ENCODE results near the gene WFIKKN1. TPM values are rescaled to one million over a fixed set of nuclear protein-coding genes. Genes with fewer than 3 reads are reported as not detected.
A peak's percentile ranks its signal among the peaks of the same experiment; 100 is the strongest.

Gene WFIKKN1
- total RNA-seq, 1 donor from 2014 or later = 1.5 TPM

DNA sequence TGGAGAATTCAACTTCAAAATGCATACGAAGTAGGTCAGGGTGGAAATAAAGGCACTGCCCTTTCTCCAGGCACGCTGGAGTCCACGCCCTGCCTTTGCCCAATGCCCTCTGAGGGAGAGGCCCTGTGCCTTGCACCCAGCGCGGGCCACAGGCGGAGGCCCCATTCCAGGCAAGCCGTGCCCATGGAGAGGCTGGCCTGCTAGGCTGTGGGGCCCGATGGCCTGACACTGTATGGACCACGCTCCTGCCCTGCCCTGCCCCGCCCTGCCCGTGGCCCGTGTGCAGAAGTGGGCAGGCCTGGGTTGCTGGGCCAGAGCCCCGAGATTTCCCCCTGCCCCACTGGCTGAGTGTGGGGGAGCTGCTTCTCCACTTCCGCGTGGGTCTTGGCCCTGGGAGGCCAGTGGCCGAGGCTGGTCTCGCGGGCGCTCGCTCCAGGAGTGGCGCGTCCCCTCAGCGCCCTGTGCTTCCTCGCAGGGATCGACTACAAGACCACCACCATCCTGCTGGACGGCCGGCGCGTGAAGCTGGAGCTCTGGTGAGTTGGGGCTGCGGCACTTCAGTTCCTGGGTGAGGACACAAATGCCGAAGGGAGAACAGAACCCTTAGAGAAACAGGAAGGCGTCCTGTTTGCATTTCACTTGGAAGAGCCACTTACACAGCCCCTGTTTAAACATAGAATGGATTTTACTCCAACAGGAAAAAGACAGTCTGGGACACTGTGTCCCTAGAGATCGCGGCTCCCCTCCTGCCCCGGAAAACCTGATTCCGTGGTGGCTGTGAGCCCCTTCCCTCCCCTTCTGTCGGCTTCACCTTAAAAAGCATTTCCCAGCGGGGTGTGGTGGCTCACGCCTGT lies 13.8 kb upstream of the WFIKKN1 start:
- TF ChIP-seq, protein P1, sequence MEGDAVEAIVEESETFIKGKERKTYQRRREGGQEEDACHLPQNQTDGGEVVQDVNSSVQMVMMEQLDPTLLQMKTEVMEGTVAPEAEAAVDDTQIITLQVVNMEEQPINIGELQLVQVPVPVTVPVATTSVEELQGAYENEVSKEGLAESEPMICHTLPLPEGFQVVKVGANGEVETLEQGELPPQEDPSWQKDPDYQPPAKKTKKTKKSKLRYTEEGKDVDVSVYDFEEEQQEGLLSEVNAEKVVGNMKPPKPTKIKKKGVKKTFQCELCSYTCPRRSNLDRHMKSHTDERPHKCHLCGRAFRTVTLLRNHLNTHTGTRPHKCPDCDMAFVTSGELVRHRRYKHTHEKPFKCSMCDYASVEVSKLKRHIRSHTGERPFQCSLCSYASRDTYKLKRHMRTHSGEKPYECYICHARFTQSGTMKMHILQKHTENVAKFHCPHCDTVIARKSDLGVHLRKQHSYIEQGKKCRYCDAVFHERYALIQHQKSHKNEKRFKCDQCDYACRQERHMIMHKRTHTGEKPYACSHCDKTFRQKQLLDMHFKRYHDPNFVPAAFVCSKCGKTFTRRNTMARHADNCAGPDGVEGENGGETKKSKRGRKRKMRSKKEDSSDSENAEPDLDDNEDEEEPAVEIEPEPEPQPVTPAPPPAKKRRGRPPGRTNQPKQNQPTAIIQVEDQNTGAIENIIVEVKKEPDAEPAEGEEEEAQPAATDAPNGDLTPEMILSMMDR (IDR thresholded peaks at IDR 0.05) = no peak
- ATAC-seq = peak; percentile 87
- DNase-seq = peak; percentile 90

DNA sequence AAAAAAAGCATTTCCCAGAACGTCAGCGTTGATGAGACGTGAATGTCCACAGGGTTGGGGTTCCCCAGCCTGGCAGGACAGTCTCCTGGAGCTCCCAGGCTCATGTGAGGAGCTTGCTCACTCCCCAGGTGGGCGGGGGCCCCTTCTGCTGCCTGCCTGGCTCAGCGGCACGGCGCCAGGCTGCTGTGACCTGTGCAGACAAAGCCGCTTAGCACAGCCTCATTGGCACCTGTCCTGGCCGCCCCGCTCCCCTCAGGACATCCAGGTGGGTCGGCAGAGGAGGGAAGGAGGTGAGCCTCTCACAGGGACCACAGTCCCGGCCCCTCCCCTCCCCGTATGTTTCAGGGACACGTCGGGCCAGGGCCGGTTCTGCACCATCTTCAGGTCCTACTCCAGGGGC lies 12.9 kb upstream of the WFIKKN1 start:
- peak overlapping the region; percentile 36 for H3K4me3 ChIP-seq
- TF ChIP-seq, protein P1 (IDR thresholded peaks at IDR 0.05) = no peak
- no peaks in the 10 kb centered on the region for H3K27me3 ChIP-seq
- H3K27ac ChIP-seq = peak overlapping the region; percentile 89
- intact Hi-C loops (cut with DNase I) = no loop called here
- H3K36me3 ChIP-seq = no peaks in the 10 kb centered on the region
- H3K4me1 ChIP-seq = peaks cover 13% of the 10 kb centered on the region
- DNase-seq (peak; percentile 87), ATAC-seq (peak; percentile 44)
- no peaks in the 10 kb centered on the region for H3K9me3 ChIP-seq

More for the DNA sequence above, 13.8 kb upstream of the WFIKKN1 start:
- Histone ChIP-seq H3K36me3 (no peaks in the 10 kb centered on the region), H3K4me3 (peak overlapping the region; percentile 36), H3K9me3 (no peaks in the 10 kb centered on the region), H3K27me3 (no peaks in the 10 kb centered on the region), H3K4me1 (peaks cover 7% of the 10 kb centered on the region), H3K27ac (peak overlapping the region; percentile 89)
- intact Hi-C loops (cut with DNase I) = no loop called here

DNA sequence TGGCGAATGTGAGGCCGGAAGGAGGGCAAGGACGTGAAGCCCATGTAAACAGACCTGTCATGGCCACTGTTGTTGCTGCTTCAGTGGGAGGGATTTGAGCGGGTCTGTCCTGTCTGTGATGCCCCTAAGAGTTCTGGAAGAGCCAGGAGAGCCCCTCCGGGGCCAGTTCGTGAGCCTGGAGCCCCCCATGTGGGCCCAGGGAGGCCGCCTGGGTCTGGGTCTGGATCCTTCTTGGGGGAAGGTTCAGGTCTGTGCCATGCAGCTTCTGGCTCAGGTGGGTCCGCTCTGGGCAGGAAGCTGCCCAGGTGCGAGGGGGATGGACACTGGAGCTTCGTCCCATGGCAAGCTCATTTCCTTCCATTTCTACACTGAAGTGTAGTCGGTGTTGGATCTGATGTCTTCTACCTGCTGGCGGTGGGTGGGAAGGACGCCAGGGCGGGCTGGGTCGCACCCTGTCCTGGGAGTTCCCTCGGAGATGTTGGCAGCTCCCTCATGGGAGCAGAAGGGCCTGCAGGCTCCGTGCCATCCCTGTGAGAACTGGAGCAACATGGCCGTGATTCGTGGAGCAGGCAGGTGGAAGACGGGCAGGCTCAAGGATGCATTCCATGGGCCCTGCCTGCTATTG lies 11.2 kb upstream of the WFIKKN1 start:
- intact Hi-C loops (cut with DNase I) = no loop called here
- no peaks in the 10 kb centered on the region for H3K27me3 ChIP-seq
- no peak overlapping the region for H3K27ac ChIP-seq
- ATAC-seq (peak; percentile 3), DNase-seq (peak; percentile 84)
- H3K4me1 ChIP-seq = peaks cover 13% of the 10 kb centered on the region
- H3K4me3 ChIP-seq = no peak overlapping the region
- no peaks in the 10 kb centered on the region for H3K9me3 ChIP-seq
- H3K36me3 ChIP-seq = no peaks in the 10 kb centered on the region
- TF ChIP-seq, protein P1 (IDR thresholded peaks at IDR 0.05) = no peak

DNA sequence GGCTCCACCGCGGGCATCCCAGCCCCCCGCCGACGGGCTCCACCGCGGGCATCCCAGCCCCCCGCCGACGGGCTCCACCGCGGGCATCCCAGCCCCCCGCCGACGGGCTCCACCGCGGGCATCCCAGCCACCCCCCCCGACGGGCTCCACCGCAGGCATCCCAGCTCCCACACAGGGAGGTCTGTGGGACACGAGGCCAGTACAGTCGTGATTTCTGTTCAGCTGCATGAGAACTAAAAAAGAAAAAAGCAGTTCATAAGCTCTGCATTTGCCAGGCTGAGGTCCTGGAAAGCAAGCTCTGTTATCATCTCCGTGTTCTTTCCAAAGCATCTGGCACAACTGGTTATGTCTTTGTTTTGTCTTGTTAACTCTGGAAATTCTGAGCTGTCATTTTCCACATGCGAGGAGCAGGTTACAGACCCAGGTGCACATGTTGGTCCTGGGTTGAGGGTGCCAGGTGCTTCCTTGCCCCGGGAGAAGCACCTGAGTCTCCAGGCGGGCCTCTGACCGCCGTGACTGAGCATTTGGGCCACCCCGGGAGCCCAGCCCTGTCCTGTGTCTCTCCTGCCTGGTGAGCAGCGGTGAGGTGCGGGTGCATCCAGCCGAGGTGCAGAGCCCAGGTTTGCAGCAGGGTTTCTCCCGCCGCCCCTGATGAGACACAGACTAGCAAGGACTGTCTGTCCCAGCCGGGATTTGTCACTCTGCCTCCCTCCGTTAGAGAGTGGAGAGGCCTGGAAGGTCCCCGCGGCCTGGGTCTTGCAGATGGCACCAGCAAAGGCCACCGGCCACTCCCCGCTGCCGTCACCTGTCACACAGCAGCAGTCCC lies 9.9 kb upstream of the WFIKKN1 start:
- no peak overlapping the region for H3K27ac ChIP-seq
- intact Hi-C loops (cut with DNase I) = no loop called here
- no peak for DNase-seq

DNA sequence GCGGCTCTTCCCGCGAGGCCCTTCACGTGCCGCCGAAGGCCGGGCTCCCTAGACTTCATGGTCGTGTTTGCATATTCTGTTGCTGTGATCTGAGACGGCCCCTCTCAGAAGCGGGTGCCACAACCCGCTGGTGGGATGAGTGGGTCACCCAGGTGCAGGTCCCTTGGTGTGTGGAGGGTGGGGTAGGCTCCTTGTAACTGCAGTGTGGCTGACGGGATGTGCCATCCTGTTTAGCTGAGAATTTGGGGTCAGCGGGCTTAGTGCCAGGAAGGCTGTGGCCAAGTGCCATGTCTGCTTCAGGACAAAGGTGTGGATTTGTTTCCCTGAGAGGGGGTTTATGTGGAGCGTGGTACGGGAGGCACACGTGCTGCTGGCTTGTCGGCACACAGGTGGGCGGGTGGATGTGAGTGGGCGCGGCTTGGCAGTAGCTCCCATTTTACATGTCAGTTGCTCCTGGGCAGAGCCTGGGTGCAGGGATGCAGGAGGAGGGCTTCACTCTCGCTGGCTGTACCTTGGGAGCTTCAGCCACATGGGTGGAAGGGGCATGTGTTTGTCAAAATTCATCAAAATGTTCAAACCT lies 9.2 kb upstream of the WFIKKN1 start:
- Histone ChIP-seq H3K4me1 (peaks cover 13% of the 10 kb centered on the region), H3K4me3 (no peak overlapping the region), H3K36me3 (peaks cover 11% of the 10 kb centered on the region), H3K9me3 (no peaks in the 10 kb centered on the region), H3K27me3 (no peaks in the 10 kb centered on the region), H3K27ac (peak overlapping the region; percentile 11)
- ATAC-seq = no peak
- TF ChIP-seq, protein P1 (IDR thresholded peaks at IDR 0.05) = no peak
- DNase-seq = no peak
- intact Hi-C loops (cut with DNase I) = no loop called here

More for the DNA sequence above, 9.9 kb upstream of the WFIKKN1 start:
- Histone ChIP-seq H3K4me1 (peaks cover 13% of the 10 kb centered on the region), H3K36me3 (peaks cover 6% of the 10 kb centered on the region), H3K9me3 (no peaks in the 10 kb centered on the region), H3K4me3 (no peak overlapping the region), H3K27me3 (no peaks in the 10 kb centered on the region)
- TF ChIP-seq, protein P1 (IDR thresholded peaks at IDR 0.05) = no peak
- no peak for ATAC-seq
